HG02938 (cell line): ENCODE results near the gene HPDL.
"Not testable (repeated sequence)": the region's sequence is repeated elsewhere in the genome, so short reads cannot be mapped to it uniquely, and the experiment has no call there.

Experiments
- ATAC-seq: cut with Tn5 transposase; IDR thresholded peaks from one replicate; pipeline ENCODE4 v1.9.1; 2021; ENCODE audit warnings: mild to moderate bottlenecking, moderate library complexity; ENCODE audit not compliant: unreplicated experiment

Gene HPDL

GRCh38 chr1:45348966-45349677, 22.4 kb downstream of the HPDL start:
- ATAC-seq = no peak

GRCh38 chr1:45351508-45351907, 24.8 kb downstream of the HPDL start:
- no peak for ATAC-seq

- no peak for ATAC-seq
Observed at GRCh38 chr1:45353685-45354084, 27.0 kb downstream of the HPDL start.

GRCh38 chr1:45354838-45355237, 28.1 kb downstream of the HPDL start:
- no peak for ATAC-seq

- ATAC-seq = no peak
Observed at GRCh38 chr1:45355683-45356082, 29.0 kb downstream of the HPDL start.

GRCh38 chr1:45356186-45356585, 29.5 kb downstream of the HPDL start:
- no peak for ATAC-seq

- ATAC-seq = no peak
Observed at GRCh38 chr1:45359882-45360513, 33.3 kb downstream of the HPDL start.

GRCh38 chr1:45360981-45361380, 34.3 kb downstream of the HPDL start:
- not testable (repeated sequence) for ATAC-seq

- no peak for ATAC-seq
Observed at GRCh38 chr1:45364294-45364693, 37.6 kb downstream of the HPDL start.

GRCh38 chr1:45365051-45365450, 38.4 kb downstream of the HPDL start:
- peak; percentile 78 for ATAC-seq

GRCh38 chr1:45370575-45370974, 43.9 kb downstream of the HPDL start:
- ATAC-seq = no peak

GRCh38 chr1:45373573-45373972, 46.9 kb downstream of the HPDL start:
- ATAC-seq = no peak

GRCh38 chr1:45375104-45376090, 48.7 kb downstream of the HPDL start:
- no peak for ATAC-seq

GRCh38 chr1:45378184-45378583, 51.5 kb downstream of the HPDL start:
- no peak for ATAC-seq
